CD14-positive monocyte (primary cell): ENCODE measurements around the gene TIFAB. TPM values are rescaled to one million over a fixed set of nuclear protein-coding genes. Genes with fewer than 3 reads are reported as not detected.

Experiments
- DNase-seq, 3 donors: peaks; one replicate each; pipeline ENCODE4 v3.0.0-alpha.2; 2011 to 2022
- H2AFZ ChIP-seq: 2 replicates; pipeline ENCODE4 v1.6.0; 2012; ENCODE audit warnings: mild to moderate bottlenecking, low read depth, low read length, inconsistent platforms; ENCODE audit not compliant: insufficient read depth, poor library complexity, severe bottlenecking
- H3K27ac ChIP-seq, 2 donors: 1 replicate in 1 of 2; 2 replicates in 1 of 2; pipeline ENCODE4 v1.5.1; 2012 to 2013; ENCODE audit warnings: low read length in 2 of 2, control low read depth in 1 of 2, inconsistent platforms in 1 of 2, low read depth in 1 of 2, mild to moderate bottlenecking in 1 of 2
- H3K27me3 ChIP-seq, 2 donors: one replicate each; pipeline versions ENCODE4 v1.6.0 to v1.6.1; 2011 to 2013; ENCODE audit warnings: low read length in 2 of 2; ENCODE audit not compliant: control insufficient read depth in 2 of 2, insufficient read depth in 2 of 2
- H3K36me3 ChIP-seq, 2 donors: replicated peaks in 1 of 2; 1 replicate in 1 of 2; 2 replicates in 1 of 2; pipeline versions ENCODE4 v1.5.1 to v1.6.1; 2012 to 2013; ENCODE audit warnings: low read length in 2 of 2, control low read depth in 1 of 2, inconsistent platforms in 1 of 2, mild to moderate bottlenecking in 1 of 2; ENCODE audit not compliant: insufficient read depth in 2 of 2, control insufficient read depth in 1 of 2
- H3K4me1 ChIP-seq, 2 donors: 1 replicate in 1 of 2; 2 replicates in 1 of 2; pipeline versions ENCODE4 v1.5.1 to v1.6.1; 2012 to 2013; ENCODE audit warnings: low read length in 2 of 2, control low read depth in 1 of 2, inconsistent platforms in 1 of 2, mild to moderate bottlenecking in 1 of 2, moderate library complexity in 1 of 2; ENCODE audit not compliant: insufficient read depth in 2 of 2, control insufficient read depth in 1 of 2
- H3K4me2 ChIP-seq: replicated peaks from 2 replicates; pipeline ENCODE3; 2012; ENCODE audit warnings: low read length, moderate library complexity, mild to moderate bottlenecking; ENCODE audit not compliant: poor library complexity, severe bottlenecking; ENCODE audit errors: extremely low read depth
- H3K4me3 ChIP-seq, 3 experiments: fragments of 200-600 bp in 1 of 3; sonication (generic) in 1 of 3; replicated peaks in 1 of 3; 1 replicate in 2 of 3; 2 replicates in 1 of 3; pipeline ENCODE4 v1.5.1; 2011 to 2013; ENCODE audit warnings: low read length in 3 of 3, mild to moderate bottlenecking in 3 of 3, control low read depth in 2 of 3, low read depth in 2 of 3, inconsistent platforms in 1 of 3, moderate library complexity in 1 of 3
- H3K79me2 ChIP-seq: 2 replicates; pipeline ENCODE4 v1.6.0; 2012; ENCODE audit warnings: mild to moderate bottlenecking, control low read depth, inconsistent platforms, low read length, moderate library complexity; ENCODE audit not compliant: insufficient read depth
- H3K9ac ChIP-seq: 2 replicates; pipeline ENCODE4 v1.6.0; 2017; ENCODE audit warnings: low read length, mild to moderate bottlenecking; ENCODE audit not compliant: insufficient read depth, poor library complexity, severe bottlenecking
- H3K9me3 ChIP-seq, 2 donors: replicated peaks in 1 of 2; 1 replicate in 1 of 2; 2 replicates in 1 of 2; pipeline versions ENCODE4 v1.5.1 to v1.6.1; 2012 to 2013; ENCODE audit warnings: low read length in 2 of 2, control low read depth in 1 of 2; ENCODE audit not compliant: control insufficient read depth in 1 of 2, insufficient read depth in 1 of 2
- H4K20me1 ChIP-seq: 2 replicates; pipeline ENCODE4 v1.6.0; 2012; ENCODE audit warnings: mild to moderate bottlenecking, low read length, control low read depth, moderate library complexity; ENCODE audit not compliant: insufficient read depth
- H3K27ac Mint-ChIP-seq, 7 donors: one replicate each; pipeline ENCODE4 v1.8.0; 2020; ENCODE audit warnings: mild to moderate bottlenecking in 7 of 7, mixed read lengths in 7 of 7, moderate library complexity in 6 of 7, inconsistent platforms in 2 of 7
- H3K27me3 Mint-ChIP-seq, 3 donors: one replicate each; pipeline ENCODE4 v1.8.0; 2021 to 2022; ENCODE audit warnings: low read depth in 3 of 3, mild to moderate bottlenecking in 3 of 3, mixed read lengths in 3 of 3, moderate library complexity in 3 of 3, inconsistent platforms in 1 of 3
- H3K36me3 Mint-ChIP-seq, 2 donors: one replicate each; pipeline ENCODE4 v1.8.0; 2020; ENCODE audit warnings: mixed read lengths in 2 of 2, inconsistent platforms in 1 of 2, mild to moderate bottlenecking in 1 of 2
- H3K4me1 Mint-ChIP-seq: one replicate; pipeline ENCODE4 v1.8.0; 2020; ENCODE audit warnings: mild to moderate bottlenecking, mixed read lengths
- H3K4me3 Mint-ChIP-seq, 2 donors: one replicate each; pipeline ENCODE4 v1.8.0; 2020; ENCODE audit warnings: mild to moderate bottlenecking in 2 of 2, mixed read lengths in 2 of 2, moderate library complexity in 1 of 2
- H3K9me3 Mint-ChIP-seq, 7 donors: one replicate each; pipeline ENCODE4 v1.8.0; 2020 to 2022; ENCODE audit warnings: mixed read lengths in 7 of 7, mild to moderate bottlenecking in 6 of 7, moderate library complexity in 6 of 7, inconsistent platforms in 2 of 7
- CTCF ChIP-seq: fragments of 200-600 bp; IDR thresholded peaks from one replicate; pipeline ENCODE4 v1.8.0; 2022; ENCODE audit warnings: antibody characterized with exemption, mild to moderate bottlenecking
- WGBS: methylation state at CpG from one replicate; pipeline ENCODE4 v1.1.5; 2013; ENCODE audit warnings: missing lambda C conversion rate; ENCODE audit not compliant: insufficient coverage; 5-methylcytosine and 5-hydroxymethylcytosine counted together
- intact Hi-C, 2 donors: fragments of 100-400 bp; cut with micrococcal nuclease; formaldehyde crosslinking; loops; one replicate each; pipeline versions ENCODE4 v1.15.0 to v1.15.1; 2023
- polyA plus RNA-seq, 3 donors: library from polyadenylated mRNA; depleted of rRNA in 1 of 3; unstranded in 2 of 3; stranded (reverse) in 1 of 3; fragments of 300-500 nt in 2 of 3; fragments of >200 nt in 1 of 3; fragmentation: Illumina TruSeq in 2 of 3; gene quantifications; 1 replicate in 2 of 3; 2 replicates in 1 of 3; pipeline ENCODE4 v1.2.3, GENCODE V29; 2012 to 2021

TIFAB gene
- polyA plus RNA-seq, 3 donors = 0.29 to 0.71 (median 0.50) TPM

- Mint-ChIP-seq H3K27ac (peak overlapping the region in 6 of 7 donors; percentile 3 to 94 (median 44)), H3K36me3 (no peaks in the 10 kb centered on the region), H3K9me3 (peaks cover 0 to 2% (median 0%) of the 10 kb centered on the region in 7 donors), H3K27me3 (no peaks in the 10 kb centered on the region), H3K4me3 (no peak overlapping the region), H3K4me1 (peaks cover 86% of the 10 kb centered on the region)
- 92% methylated on average over 7 of the region's 9 CpGs for WGBS
- TF ChIP-seq CTCF = no peak
- no peaks in the 10 kb centered on the region for H4K20me1 ChIP-seq
- peak overlapping the region; percentile 84 for H3K27ac ChIP-seq
- H3K4me3 ChIP-seq = no peak overlapping the region
- no peaks in the 10 kb centered on the region for H3K27me3 ChIP-seq
- no peak overlapping the region for H3K9ac ChIP-seq
- peak in 1 of 3 donors; percentile 3 for DNase-seq
- H3K79me2 ChIP-seq = peaks cover 36% of the 10 kb centered on the region
- no peaks in the 10 kb centered on the region for H3K36me3 ChIP-seq
- H3K4me1 ChIP-seq = peaks cover 88 to 90% of the 10 kb centered on the region in 2 donors
- no peaks in the 10 kb centered on the region for H3K9me3 ChIP-seq
- no peak overlapping the region for H3K4me2 ChIP-seq
- intact Hi-C loops = loop anchor here in 1 of 2 donors (5.0 kb wide), 1 partner anchor 38 kb away; the partner anchor contains the start of gene MACROH2A1
- no peak overlapping the region for H2AFZ ChIP-seq
Measured at GRCh38 chr5:135435467-135436330, 16.5 kb downstream of the TIFAB start.

- Mint-ChIP-seq H3K4me1 (peaks cover 93% of the 10 kb centered on the region), H3K9me3 (peaks cover 0 to 4% (median 0%) of the 10 kb centered on the region in 7 donors), H3K27me3 (no peaks in the 10 kb centered on the region), H3K4me3 (peak overlapping the region in 1 of 2 donors; percentile 44), H3K27ac (peak overlapping the region; percentile 87 to 96 (median 91)), H3K36me3 (no peaks in the 10 kb centered on the region)
- no peaks in the 10 kb centered on the region for H3K9me3 ChIP-seq
- H3K4me2 ChIP-seq = peak overlapping the region; percentile 66
- H3K27ac ChIP-seq = peak overlapping the region; percentile 84
- no peak overlapping the region for H3K9ac ChIP-seq
- H3K79me2 ChIP-seq = peaks cover 33% of the 10 kb centered on the region
- no peaks in the 10 kb centered on the region for H4K20me1 ChIP-seq
- intact Hi-C loops = loop anchor here (5.0 kb wide), 1 partner anchor 38 kb away; the partner anchor contains the start of gene MACROH2A1 (in 2 of the 2)
- H3K36me3 ChIP-seq = no peaks in the 10 kb centered on the region
- H3K27me3 ChIP-seq = no peaks in the 10 kb centered on the region
- peaks cover 90 to 96% of the 10 kb centered on the region in 2 donors for H3K4me1 ChIP-seq
- DNase-seq = no peak
- peak overlapping the region in 1 of 3 experiments; percentile 57 for H3K4me3 ChIP-seq
- peak overlapping the region; percentile 46 for H2AFZ ChIP-seq
- WGBS = 74% methylated on average over 20 of the region's 24 CpGs
- TF ChIP-seq CTCF = no peak
Measured at GRCh38 chr5:135434591-135435466, 17.3 kb downstream of the TIFAB start.
